ENCODE measurements around the gene NELFA. TPM values are rescaled to one million over a fixed set of nuclear protein-coding genes. Genes with fewer than 3 reads are reported as not detected.

NELFA gene
- total RNA-seq, 3 donors from 2014 or later = 14.1 to 22.0 (median 18.4) TPM

DNA sequence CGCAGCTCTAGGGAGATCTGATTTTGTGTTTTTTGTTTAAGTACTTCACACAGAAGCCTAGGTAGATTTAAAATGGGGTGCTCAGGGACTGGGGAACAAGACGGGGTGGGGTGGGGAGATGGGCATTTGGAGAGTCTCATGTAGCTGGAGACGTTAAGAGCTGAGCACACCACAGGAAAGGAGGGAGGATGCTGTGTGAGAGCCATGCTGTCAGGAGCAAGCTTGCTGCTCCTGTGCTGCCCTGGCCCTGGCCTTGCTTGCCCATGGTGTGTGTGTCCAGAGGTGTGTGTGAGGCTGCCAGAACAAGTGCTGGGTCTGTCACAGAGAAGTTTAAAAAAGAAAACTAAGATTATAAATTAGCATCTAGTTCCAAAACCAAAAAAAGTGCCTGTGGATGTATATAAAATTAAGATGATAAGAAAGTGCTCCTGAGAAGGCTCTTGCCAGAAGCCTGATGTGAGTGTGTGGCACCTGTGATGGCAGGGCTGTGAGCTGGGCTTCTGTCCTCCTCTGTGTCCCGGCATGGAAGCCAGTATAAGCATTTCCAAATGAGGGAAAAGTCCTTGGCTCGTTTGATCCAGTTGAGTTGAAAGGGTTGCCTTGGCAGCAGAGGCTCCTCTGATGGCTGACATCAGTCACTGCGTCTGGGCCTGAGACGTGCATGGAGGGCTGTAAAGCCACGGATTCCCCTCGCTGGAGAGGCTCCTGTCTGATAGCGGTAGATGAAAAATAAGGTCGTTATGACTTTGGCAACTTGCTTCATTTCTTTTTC, 63.5 kb downstream of the NELFA start:
- DNase-seq (ENCODE audit: low spot score in 2 of 2) = no peak
- H3K9me3 ChIP-seq = no peaks in the 10 kb centered on the region
- H3K36me3 ChIP-seq = no peaks in the 10 kb centered on the region
- no peak overlapping the region for H3K27ac ChIP-seq
- intact Hi-C loops (cut with DNase I; ENCODE audit: low total_unique reads) = no loop called here
- H3K27me3 ChIP-seq = no peaks in the 10 kb centered on the region
- no peak overlapping the region for H3K4me3 ChIP-seq
- no peaks in the 10 kb centered on the region for H3K4me1 ChIP-seq
- TF ChIP-seq POLR2AphosphoS5 (IDR thresholded peaks at IDR 0.05) = no peak
- no peak for TF ChIP-seq CTCF (IDR thresholded peaks at IDR 0.05)
- no peak for TF ChIP-seq POLR2A (IDR thresholded peaks at IDR 0.05)

- no peak overlapping the region for H3K4me3 ChIP-seq
- H3K27ac ChIP-seq = no peak overlapping the region
- no peaks in the 10 kb centered on the region for H3K9me3 ChIP-seq
- H3K36me3 ChIP-seq = no peaks in the 10 kb centered on the region
- intact Hi-C loops (cut with DNase I; ENCODE audit: low total_unique reads) = no loop called here
- no peak for DNase-seq (ENCODE audit: low spot score in 2 of 2)
- no peaks in the 10 kb centered on the region for H3K4me1 ChIP-seq
- no peak for TF ChIP-seq POLR2AphosphoS5 (IDR thresholded peaks at IDR 0.05)
- no peak for TF ChIP-seq POLR2A (IDR thresholded peaks at IDR 0.05)
- TF ChIP-seq CTCF (IDR thresholded peaks at IDR 0.05) = no peak
- no peaks in the 10 kb centered on the region for H3K27me3 ChIP-seq
Observed at GRCh38 chr4:1943928-1944327, 64.8 kb downstream of the NELFA start.

GRCh38 chr4:1940566-1940965, 68.2 kb downstream of the NELFA start:
- no peak for DNase-seq (ENCODE audit: low spot score in 2 of 2)
- intact Hi-C loops (cut with DNase I; ENCODE audit: low total_unique reads) = no loop called here
- no peaks in the 10 kb centered on the region for H3K9me3 ChIP-seq
- H3K4me1 ChIP-seq = no peaks in the 10 kb centered on the region
- no peak for TF ChIP-seq POLR2A (IDR thresholded peaks at IDR 0.05)
- no peak for TF ChIP-seq CTCF (IDR thresholded peaks at IDR 0.05)
- TF ChIP-seq POLR2AphosphoS5 (IDR thresholded peaks at IDR 0.05) = no peak
- H3K27ac ChIP-seq = no peak overlapping the region
- no peaks in the 10 kb centered on the region for H3K36me3 ChIP-seq
- no peak overlapping the region for H3K4me3 ChIP-seq
- H3K27me3 ChIP-seq = no peaks in the 10 kb centered on the region

DNA sequence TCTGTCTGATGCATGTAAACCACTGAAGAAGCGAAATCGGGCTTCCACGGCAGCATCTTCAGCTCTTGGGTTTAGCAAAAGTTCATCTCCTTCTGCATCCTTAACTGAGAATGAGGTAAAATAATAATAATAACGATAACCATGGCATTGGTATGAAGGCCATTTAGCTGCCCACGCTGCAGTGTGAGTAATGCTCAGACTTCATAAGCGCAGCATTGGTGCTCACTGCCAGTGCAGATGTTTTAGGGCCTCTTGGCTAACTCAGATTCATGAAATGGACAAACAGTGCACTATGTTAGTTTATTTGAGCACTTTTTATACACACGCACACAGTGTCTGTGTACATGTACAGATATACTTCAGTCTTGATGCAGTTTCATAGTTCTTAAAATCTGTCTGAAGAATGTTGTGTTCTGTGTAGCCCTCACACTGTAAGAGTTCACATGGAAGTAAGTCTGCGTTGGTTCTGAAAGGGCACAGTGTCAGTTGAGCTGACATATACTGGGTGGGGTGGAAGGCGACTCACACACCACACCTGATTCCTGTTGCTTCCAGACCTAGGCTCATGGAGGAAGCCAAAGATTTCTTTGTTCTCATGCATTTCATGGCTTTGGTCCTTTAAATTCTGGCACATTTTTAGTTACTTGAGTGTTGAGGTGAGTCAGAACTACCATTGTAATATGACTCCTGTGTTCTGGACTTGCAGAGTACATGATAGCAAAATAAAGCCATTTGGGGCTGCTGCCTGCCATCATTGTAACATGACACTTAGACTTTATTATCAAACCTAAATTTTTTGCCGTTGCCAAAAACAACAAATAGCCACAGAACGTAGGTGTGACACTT, 68.9 kb downstream of the NELFA start:
- no peak for DNase-seq (ENCODE audit: low spot score in 2 of 2)
- H3K27ac ChIP-seq = no peak overlapping the region
- no peak overlapping the region for H3K4me3 ChIP-seq
- intact Hi-C loops (cut with DNase I; ENCODE audit: low total_unique reads) = no loop called here
- no peaks in the 10 kb centered on the region for H3K4me1 ChIP-seq
- H3K9me3 ChIP-seq = no peaks in the 10 kb centered on the region
- no peaks in the 10 kb centered on the region for H3K36me3 ChIP-seq
- no peaks in the 10 kb centered on the region for H3K27me3 ChIP-seq
- TF ChIP-seq CTCF (IDR thresholded peaks at IDR 0.05) = no peak
- TF ChIP-seq POLR2AphosphoS5 (IDR thresholded peaks at IDR 0.05) = no peak
- TF ChIP-seq POLR2A (IDR thresholded peaks at IDR 0.05) = no peak

GRCh38 chr4:1938027-1938426, 70.7 kb downstream of the NELFA start:
- Histone ChIP-seq H3K9me3 (no peaks in the 10 kb centered on the region), H3K4me3 (no peak overlapping the region), H3K27me3 (no peaks in the 10 kb centered on the region), H3K36me3 (no peaks in the 10 kb centered on the region), H3K4me1 (no peaks in the 10 kb centered on the region), H3K27ac (no peak overlapping the region)
- DNase-seq (ENCODE audit: low spot score in 2 of 2) = no peak
- intact Hi-C loops (cut with DNase I; ENCODE audit: low total_unique reads) = no loop called here
- TF ChIP-seq POLR2AphosphoS5 (IDR thresholded peaks at IDR 0.05) (no peak), CTCF (IDR thresholded peaks at IDR 0.05) (no peak), POLR2A (IDR thresholded peaks at IDR 0.05) (no peak)

Data from breast epithelium (tissue), 4 donors.